HCT116 (cell line): ENCODE data around the gene NDC80.
"Not testable (repeated sequence)": the region's sequence is repeated elsewhere in the genome, so short reads cannot be mapped to it uniquely, and the experiment has no call there.

Experiments used
- CBX3 ChIP-seq: IDR thresholded peaks from 2 replicates; pipeline ENCODE4 v1.6.1; 2012; ENCODE audit warnings: low read depth
- CEBPB ChIP-seq: IDR thresholded peaks from 2 replicates; pipeline ENCODE4 v1.6.1; 2012; ENCODE audit warnings: low read depth
- EZH2 ChIP-seq: fragments of 200-600 bp; sonication (generic); IDR thresholded peaks from 2 replicates; pipeline ENCODE4 v1.6.1; 2017; ENCODE audit warnings: antibody characterized with exemption, mixed run types
- FOSL1 ChIP-seq: IDR thresholded peaks from 2 replicates; pipeline ENCODE4 v1.6.1; 2012; ENCODE audit warnings: low read depth
- POLR2A ChIP-seq: IDR thresholded peaks from 2 replicates; pipeline ENCODE4 v1.7.0; 2011; ENCODE audit warnings: borderline replicate concordance; ENCODE audit not compliant: insufficient read depth, insufficient read length; ENCODE audit errors: extremely low read depth
- RAD21 ChIP-seq: IDR thresholded peaks from 2 replicates; pipeline ENCODE4 v1.6.1; 2012; ENCODE audit warnings: low read depth, mild to moderate bottlenecking
- SIN3A ChIP-seq: IDR thresholded peaks from 2 replicates; pipeline ENCODE4 v1.6.1; 2012; ENCODE audit warnings: low read depth
- SRF ChIP-seq: IDR thresholded peaks from 2 replicates; pipeline ENCODE4 v1.6.1; 2012; ENCODE audit warnings: low read depth
- YY1 ChIP-seq: IDR thresholded peaks from 2 replicates; pipeline ENCODE4 v1.6.1; 2011; ENCODE audit warnings: low read length, low read depth, moderate library complexity, mild to moderate bottlenecking; ENCODE audit not compliant: insufficient replicate concordance; ENCODE audit errors: extremely low read depth
- ZNF274 ChIP-seq: fragments of 200-500 bp; sonication (Bioruptor generic); IDR thresholded peaks from 2 replicates; pipeline ENCODE4 v1.6.1; 2014; ENCODE audit warnings: mild to moderate bottlenecking, low read depth, low read length, inconsistent platforms
- TF ChIP-seq, protein P1 (sequence below), 3 experiments: fragments of 200-600 bp in 1 of 3; sonication (generic) in 1 of 3; IDR thresholded peaks in 2 of 3; conservative IDR thresholded peaks in 1 of 3; 2 replicates each; pipeline ENCODE4 v1.5.1; 2012 to 2017; ENCODE audit warnings: low read depth in 2 of 3, low read length in 2 of 3, antibody characterized with exemption in 1 of 3, borderline replicate concordance in 1 of 3, control low read depth in 1 of 3, mild to moderate bottlenecking in 1 of 3, mixed read lengths in 1 of 3, mixed run types in 1 of 3, moderate library complexity in 1 of 3; ENCODE audit not compliant: insufficient read depth in 1 of 3
- TF ChIP-seq, protein P2 (sequence below): IDR thresholded peaks from 2 replicates; pipeline ENCODE4 v1.6.1; 2012

DNA sequence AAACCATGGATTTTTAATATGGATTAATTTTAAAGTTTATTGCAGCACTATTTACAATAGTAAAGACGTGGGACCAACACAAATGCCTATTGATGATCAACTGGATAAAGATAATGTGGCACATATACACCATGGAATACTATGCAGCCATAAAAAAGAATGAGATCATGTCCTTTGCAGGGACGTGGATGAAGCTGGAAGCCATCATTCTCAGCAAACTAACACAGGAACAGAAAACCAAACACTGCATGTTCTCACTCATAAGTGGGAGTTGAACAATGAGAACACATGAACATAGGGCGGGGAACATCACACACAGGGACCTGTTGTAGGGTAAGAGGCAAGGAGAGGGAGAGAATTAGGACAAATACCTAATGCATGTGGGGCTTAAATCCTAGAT lies 89.5 kb downstream of the NDC80 start:
- not testable (repeated sequence) for TF ChIP-seq POLR2A, EZH2, RAD21, SIN3A, CEBPB, FOSL1, ZNF274, YY1, SRF, CBX3
- TF ChIP-seq, protein P1, sequence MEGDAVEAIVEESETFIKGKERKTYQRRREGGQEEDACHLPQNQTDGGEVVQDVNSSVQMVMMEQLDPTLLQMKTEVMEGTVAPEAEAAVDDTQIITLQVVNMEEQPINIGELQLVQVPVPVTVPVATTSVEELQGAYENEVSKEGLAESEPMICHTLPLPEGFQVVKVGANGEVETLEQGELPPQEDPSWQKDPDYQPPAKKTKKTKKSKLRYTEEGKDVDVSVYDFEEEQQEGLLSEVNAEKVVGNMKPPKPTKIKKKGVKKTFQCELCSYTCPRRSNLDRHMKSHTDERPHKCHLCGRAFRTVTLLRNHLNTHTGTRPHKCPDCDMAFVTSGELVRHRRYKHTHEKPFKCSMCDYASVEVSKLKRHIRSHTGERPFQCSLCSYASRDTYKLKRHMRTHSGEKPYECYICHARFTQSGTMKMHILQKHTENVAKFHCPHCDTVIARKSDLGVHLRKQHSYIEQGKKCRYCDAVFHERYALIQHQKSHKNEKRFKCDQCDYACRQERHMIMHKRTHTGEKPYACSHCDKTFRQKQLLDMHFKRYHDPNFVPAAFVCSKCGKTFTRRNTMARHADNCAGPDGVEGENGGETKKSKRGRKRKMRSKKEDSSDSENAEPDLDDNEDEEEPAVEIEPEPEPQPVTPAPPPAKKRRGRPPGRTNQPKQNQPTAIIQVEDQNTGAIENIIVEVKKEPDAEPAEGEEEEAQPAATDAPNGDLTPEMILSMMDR (IDR thresholded peaks at IDR 0.05 in 2 of 3, conservative IDR thresholded peaks at IDR 0.05 in 1 of 3; ENCODE audit: borderline replicate concordance in 1 of 3, insufficient read depth in 1 of 3, low read depth in 2 of 3, low read length in 2 of 3) = not testable (repeated sequence)
- TF ChIP-seq, protein P2, sequence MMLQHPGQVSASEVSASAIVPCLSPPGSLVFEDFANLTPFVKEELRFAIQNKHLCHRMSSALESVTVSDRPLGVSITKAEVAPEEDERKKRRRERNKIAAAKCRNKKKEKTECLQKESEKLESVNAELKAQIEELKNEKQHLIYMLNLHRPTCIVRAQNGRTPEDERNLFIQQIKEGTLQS = not testable (repeated sequence)
